ENCODE data around the gene EHD4. TPM values are rescaled to one million over a fixed set of nuclear protein-coding genes. Genes with fewer than 3 reads are reported as not detected.

Gene EHD4
- polyA plus RNA-seq, 1 of the 3 experiments (the other 2 are of a cell fraction) = 17.5 TPM

DNA sequence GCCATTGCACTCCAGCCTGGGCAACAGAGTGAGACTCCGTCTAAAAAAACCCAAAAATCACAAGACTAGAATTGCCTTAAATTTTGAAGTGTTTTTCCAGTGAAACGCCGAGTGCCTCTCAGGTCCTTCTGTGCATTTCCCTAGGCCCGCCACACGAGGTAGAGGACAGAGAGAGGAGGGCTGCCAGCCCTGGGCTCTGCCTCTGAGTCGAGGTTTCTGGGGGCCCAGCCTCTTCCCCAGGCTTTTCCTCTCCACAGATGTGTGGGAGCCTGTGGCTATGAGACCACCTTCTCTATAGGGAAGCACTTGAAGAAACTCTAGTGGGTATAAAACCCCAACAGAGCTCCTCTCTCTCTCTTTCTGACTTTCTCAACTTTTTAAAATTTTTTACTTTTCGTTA, 10.9 kb upstream of the EHD4 start:
- H3K4me1 ChIP-seq (ENCODE audit: control insufficient read depth in 1 of 2, insufficient read depth in 2 of 2, low read depth in 1 of 2, low read length in 1 of 2) = no peaks in the 10 kb centered on the region; a peak in 1 of 4 replicates
- no peaks in the 10 kb centered on the region for H3F3A ChIP-seq (replicated peaks; ENCODE audit: insufficient read depth)
- H3K9me3 ChIP-seq = no peaks in the 10 kb centered on the region
- ChIA-PET POLR2A (no interaction called here), CTCF (interaction anchor here (1.4 to 1.7 kb wide), 2 partner anchors 101 to 155 kb away, joined by 4 to 6 read pairs; no protein-coding TSS in a partner anchor)
- DNase-seq = no peak
- H3K36me3 ChIP-seq (replicated peaks in 1 of 2; ENCODE audit: control insufficient read depth in 1 of 2, insufficient read depth in 2 of 2, low read length in 1 of 2) = no peaks in the 10 kb centered on the region
- no peak overlapping the region for H3K9ac ChIP-seq
- no peaks in the 10 kb centered on the region for H3K9me2 ChIP-seq
- TF ChIP-seq FOXJ3 (CRISPR knock-in tag; IDR thresholded peaks at IDR 0.05) (no peak), REST (IDR thresholded peaks at IDR 0.05; ENCODE audit: low read depth, low read length) (no peak), SMC3 (IDR thresholded peaks at IDR 0.05; ENCODE audit: low read depth, low read length) (no peak), TCF12 (IDR thresholded peaks at IDR 0.05) (no peak), RCOR1 (IDR thresholded peaks at IDR 0.05; ENCODE audit: low read length) (no peak), EP300 (IDR thresholded peaks at IDR 0.05; ENCODE audit: borderline replicate concordance in 1 of 2, low read depth in 1 of 2, low read length in 1 of 2) (no peak), FOXM1 (IDR thresholded peaks at IDR 0.05; ENCODE audit: low read depth) (no peak), TAF1 (IDR thresholded peaks at IDR 0.05; ENCODE audit: borderline replicate concordance, low read depth, low read length) (no peak)
- TF ChIP-seq, protein P1, sequence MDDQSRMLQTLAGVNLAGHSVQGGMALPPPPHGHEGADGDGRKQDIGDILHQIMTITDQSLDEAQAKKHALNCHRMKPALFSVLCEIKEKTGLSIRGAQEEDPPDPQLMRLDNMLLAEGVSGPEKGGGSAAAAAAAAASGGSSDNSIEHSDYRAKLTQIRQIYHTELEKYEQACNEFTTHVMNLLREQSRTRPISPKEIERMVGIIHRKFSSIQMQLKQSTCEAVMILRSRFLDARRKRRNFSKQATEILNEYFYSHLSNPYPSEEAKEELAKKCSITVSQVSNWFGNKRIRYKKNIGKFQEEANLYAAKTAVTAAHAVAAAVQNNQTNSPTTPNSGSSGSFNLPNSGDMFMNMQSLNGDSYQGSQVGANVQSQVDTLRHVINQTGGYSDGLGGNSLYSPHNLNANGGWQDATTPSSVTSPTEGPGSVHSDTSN (IDR thresholded peaks at IDR 0.05) = no peak
- TF ChIP-seq, protein P2, sequence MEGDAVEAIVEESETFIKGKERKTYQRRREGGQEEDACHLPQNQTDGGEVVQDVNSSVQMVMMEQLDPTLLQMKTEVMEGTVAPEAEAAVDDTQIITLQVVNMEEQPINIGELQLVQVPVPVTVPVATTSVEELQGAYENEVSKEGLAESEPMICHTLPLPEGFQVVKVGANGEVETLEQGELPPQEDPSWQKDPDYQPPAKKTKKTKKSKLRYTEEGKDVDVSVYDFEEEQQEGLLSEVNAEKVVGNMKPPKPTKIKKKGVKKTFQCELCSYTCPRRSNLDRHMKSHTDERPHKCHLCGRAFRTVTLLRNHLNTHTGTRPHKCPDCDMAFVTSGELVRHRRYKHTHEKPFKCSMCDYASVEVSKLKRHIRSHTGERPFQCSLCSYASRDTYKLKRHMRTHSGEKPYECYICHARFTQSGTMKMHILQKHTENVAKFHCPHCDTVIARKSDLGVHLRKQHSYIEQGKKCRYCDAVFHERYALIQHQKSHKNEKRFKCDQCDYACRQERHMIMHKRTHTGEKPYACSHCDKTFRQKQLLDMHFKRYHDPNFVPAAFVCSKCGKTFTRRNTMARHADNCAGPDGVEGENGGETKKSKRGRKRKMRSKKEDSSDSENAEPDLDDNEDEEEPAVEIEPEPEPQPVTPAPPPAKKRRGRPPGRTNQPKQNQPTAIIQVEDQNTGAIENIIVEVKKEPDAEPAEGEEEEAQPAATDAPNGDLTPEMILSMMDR (IDR thresholded peaks at IDR 0.05) = no peak
- no peaks in the 10 kb centered on the region for H4K20me1 ChIP-seq (ENCODE audit: insufficient read depth)
- no peak overlapping the region for H3K27ac ChIP-seq (ENCODE audit: low read depth in 2 of 2, low read length in 1 of 2)
- no peaks in the 10 kb centered on the region for H3K79me2 ChIP-seq (ENCODE audit: insufficient read depth)
- 71% methylated on average over 7 of the region's 7 CpGs for WGBS (ENCODE audit: low lambda C conversion rate)
- H2AFZ ChIP-seq (ENCODE audit: low read depth) = no peak overlapping the region
- H3K4me2 ChIP-seq = no peak overlapping the region
- no peaks in the 10 kb centered on the region for H3K27me3 ChIP-seq (ENCODE audit: insufficient read depth)
- no peak overlapping the region for H3K4me3 ChIP-seq (ENCODE audit: low read depth in 2 of 2, low read length in 1 of 2)

Measured in SK-N-SH (cell line).